Kidney capillary endothelial cell (primary cell): ENCODE measurements around the gene JOSD2.
A peak's percentile ranks its signal among the peaks of the same experiment; 100 is the strongest.
"Not testable (repeated sequence)": the region's sequence is repeated elsewhere in the genome, so short reads cannot be mapped to it uniquely, and the experiment has no call there.

Experiments
- DNase-seq: peaks from one replicate; pipeline ENCODE4 v3.0.0-alpha.2; 2018; ENCODE audit warnings: low spot score

Gene JOSD2

GRCh38 chr19:50475736-50476223 lies 35.2 kb downstream of the JOSD2 start:
- no peak for DNase-seq

GRCh38 chr19:50475101-50475568 lies 35.9 kb downstream of the JOSD2 start:
- DNase-seq: no peak

GRCh38 chr19:50473336-50473735 lies 37.7 kb downstream of the JOSD2 start:
- DNase-seq: not testable (repeated sequence)

- no peak for DNase-seq
Observed at GRCh38 chr19:50468818-50469217, 42.2 kb downstream of the JOSD2 start.

- no peak for DNase-seq
Observed at GRCh38 chr19:50467566-50467965, 43.4 kb downstream of the JOSD2 start.

GRCh38 chr19:50466706-50467039 lies 44.3 kb downstream of the JOSD2 start:
- no peak for DNase-seq

- DNase-seq: peak; percentile 18
Observed at GRCh38 chr19:50465986-50466705, 44.8 kb downstream of the JOSD2 start.

GRCh38 chr19:50465000-50465399 lies 46.0 kb downstream of the JOSD2 start:
- DNase-seq: no peak

GRCh38 chr19:50464348-50464747 lies 46.6 kb downstream of the JOSD2 start:
- DNase-seq: no peak

GRCh38 chr19:50462970-50463369 lies 48.0 kb downstream of the JOSD2 start:
- DNase-seq: no peak

- peak; percentile 59 for DNase-seq
Observed at GRCh38 chr19:50461066-50461875, 49.7 kb downstream of the JOSD2 start.

GRCh38 chr19:50460161-50460765 lies 50.7 kb downstream of the JOSD2 start:
- no peak for DNase-seq

GRCh38 chr19:50459638-50460037 lies 51.4 kb downstream of the JOSD2 start:
- no peak for DNase-seq

GRCh38 chr19:50459067-50459456 lies 51.9 kb downstream of the JOSD2 start:
- DNase-seq: no peak

GRCh38 chr19:50458396-50459066 lies 52.5 kb downstream of the JOSD2 start:
- no peak for DNase-seq

- no peak for DNase-seq
Observed at GRCh38 chr19:50457300-50457699, 53.7 kb downstream of the JOSD2 start.
